ENCODE results near the gene NABP2. TPM values are rescaled to one million over a fixed set of nuclear protein-coding genes. Genes with fewer than 3 reads are reported as not detected.
A peak's percentile ranks its signal among the peaks of the same experiment; 100 is the strongest.

Gene NABP2
- total and polyA plus RNA-seq, 2 experiments from 2014 or later, result 25.5 to 27.8 TPM

GRCh38 chr12:56222531-56222895 is 1.6 kb upstream of the NABP2 start (continued):
- no peak for TF ChIP-seq ZNF114 (CRISPR knock-in tag; IDR thresholded peaks at IDR 0.05)
- TF ChIP-seq, protein P1, sequence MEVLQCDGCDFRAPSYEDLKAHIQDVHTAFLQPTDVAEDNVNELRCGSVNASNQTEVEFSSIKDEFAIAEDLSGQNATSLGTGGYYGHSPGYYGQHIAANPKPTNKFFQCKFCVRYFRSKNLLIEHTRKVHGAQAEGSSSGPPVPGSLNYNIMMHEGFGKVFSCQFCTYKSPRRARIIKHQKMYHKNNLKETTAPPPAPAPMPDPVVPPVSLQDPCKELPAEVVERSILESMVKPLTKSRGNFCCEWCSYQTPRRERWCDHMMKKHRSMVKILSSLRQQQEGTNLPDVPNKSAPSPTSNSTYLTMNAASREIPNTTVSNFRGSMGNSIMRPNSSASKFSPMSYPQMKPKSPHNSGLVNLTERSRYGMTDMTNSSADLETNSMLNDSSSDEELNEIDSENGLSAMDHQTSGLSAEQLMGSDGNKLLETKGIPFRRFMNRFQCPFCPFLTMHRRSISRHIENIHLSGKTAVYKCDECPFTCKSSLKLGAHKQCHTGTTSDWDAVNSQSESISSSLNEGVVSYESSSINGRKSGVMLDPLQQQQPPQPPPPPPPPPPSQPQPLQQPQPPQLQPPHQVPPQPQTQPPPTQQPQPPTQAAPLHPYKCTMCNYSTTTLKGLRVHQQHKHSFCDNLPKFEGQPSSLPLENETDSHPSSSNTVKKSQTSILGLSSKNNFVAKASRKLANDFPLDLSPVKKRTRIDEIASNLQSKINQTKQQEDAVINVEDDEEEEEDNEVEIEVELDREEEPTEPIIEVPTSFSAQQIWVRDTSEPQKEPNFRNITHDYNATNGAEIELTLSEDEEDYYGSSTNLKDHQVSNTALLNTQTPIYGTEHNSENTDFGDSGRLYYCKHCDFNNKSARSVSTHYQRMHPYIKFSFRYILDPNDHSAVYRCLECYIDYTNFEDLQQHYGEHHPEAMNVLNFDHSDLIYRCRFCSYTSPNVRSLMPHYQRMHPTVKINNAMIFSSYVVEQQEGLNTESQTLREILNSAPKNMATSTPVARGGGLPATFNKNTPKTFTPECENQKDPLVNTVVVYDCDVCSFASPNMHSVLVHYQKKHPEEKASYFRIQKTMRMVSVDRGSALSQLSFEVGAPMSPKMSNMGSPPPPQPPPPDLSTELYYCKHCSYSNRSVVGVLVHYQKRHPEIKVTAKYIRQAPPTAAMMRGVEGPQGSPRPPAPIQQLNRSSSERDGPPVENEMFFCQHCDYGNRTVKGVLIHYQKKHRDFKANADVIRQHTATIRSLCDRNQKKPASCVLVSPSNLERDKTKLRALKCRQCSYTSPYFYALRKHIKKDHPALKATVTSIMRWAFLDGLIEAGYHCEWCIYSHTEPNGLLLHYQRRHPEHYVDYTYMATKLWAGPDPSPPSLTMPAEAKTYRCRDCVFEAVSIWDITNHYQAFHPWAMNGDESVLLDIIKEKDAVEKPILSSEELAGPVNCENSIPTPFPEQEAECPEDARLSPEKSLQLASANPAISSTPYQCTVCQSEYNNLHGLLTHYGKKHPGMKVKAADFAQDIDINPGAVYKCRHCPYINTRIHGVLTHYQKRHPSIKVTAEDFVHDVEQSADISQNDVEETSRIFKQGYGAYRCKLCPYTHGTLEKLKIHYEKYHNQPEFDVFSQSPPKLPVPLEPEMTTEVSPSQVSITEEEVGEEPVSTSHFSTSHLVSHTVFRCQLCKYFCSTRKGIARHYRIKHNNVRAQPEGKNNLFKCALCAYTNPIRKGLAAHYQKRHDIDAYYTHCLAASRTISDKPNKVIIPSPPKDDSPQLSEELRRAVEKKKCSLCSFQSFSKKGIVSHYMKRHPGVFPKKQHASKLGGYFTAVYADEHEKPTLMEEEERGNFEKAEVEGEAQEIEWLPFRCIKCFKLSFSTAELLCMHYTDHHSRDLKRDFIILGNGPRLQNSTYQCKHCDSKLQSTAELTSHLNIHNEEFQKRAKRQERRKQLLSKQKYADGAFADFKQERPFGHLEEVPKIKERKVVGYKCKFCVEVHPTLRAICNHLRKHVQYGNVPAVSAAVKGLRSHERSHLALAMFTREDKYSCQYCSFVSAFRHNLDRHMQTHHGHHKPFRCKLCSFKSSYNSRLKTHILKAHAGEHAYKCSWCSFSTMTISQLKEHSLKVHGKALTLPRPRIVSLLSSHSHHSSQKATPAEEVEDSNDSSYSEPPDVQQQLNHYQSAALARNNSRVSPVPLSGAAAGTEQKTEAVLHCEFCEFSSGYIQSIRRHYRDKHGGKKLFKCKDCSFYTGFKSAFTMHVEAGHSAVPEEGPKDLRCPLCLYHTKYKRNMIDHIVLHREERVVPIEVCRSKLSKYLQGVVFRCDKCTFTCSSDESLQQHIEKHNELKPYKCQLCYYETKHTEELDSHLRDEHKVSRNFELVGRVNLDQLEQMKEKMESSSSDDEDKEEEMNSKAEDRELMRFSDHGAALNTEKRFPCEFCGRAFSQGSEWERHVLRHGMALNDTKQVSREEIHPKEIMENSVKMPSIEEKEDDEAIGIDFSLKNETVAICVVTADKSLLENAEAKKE (CRISPR knock-in tag; IDR thresholded peaks at IDR 0.05), result no peak

DNA sequence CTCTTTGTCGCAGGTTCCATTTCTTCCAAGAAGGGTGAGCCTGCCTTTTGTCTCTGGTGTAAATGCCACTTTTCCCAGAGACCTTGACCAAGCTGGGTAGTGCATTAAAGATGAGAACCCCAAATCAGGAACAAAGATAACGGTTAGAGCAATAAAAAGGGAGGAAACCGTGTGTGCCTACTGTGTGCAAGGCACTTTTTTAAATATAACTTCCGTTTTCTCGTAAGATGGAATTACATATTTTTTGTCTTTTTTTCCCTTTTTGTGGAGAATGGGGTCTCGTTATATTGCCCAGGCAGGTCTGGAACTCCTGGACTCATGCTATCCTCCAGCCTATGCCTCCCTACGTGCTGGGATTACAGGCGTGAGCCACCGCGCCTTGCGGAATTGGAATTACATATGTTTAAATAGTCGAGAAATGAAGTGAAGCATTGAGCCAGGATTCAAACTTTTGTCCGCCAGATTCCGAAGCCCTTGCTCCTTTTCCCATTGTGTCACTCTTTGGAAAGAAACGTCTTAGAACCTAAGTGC is 506 bp upstream of the NABP2 start:
- H3K36me3 Mint-ChIP-seq (ENCODE audit: low read depth), result peaks cover 15% of the 10 kb centered on the region
- Histone ChIP-seq H3K4me3 (peak overlapping the region; percentile 74; the same call in 1 of the 2 replicates), H3K27me3 (ENCODE audit: insufficient read depth) (no peaks in the 10 kb centered on the region), H3K4me1 (ENCODE audit: insufficient read depth) (peaks cover 30% of the 10 kb centered on the region), H3K4me2 (peak overlapping the region; percentile 58), H3K9me2 (ENCODE audit: insufficient read depth) (no peaks in the 10 kb centered on the region), H3K79me2 (replicated peaks; ENCODE audit: insufficient read depth) (peaks cover 26% of the 10 kb centered on the region), H2AFZ (peak overlapping the region; percentile 57; the same call in 1 of the 2 replicates), H3K27ac (ENCODE audit: low read depth) (peak overlapping the region; percentile 92), H3F3A (replicated peaks; ENCODE audit: low read depth) (peaks cover 20% of the 10 kb centered on the region; the same call in 1 of the 2 replicates), H4K20me1 (replicated peaks; ENCODE audit: insufficient read depth) (no peaks in the 10 kb centered on the region; the same call in 1 of the 2 replicates), H3K36me3 (ENCODE audit: insufficient read depth) (0 out of 2 replicates have a peak, but pooled peaks cover 2% of the 10 kb centered on the region)
- peak overlapping the region; percentile 96 for H3K27ac Mint-ChIP-seq
- H3K4me3 Mint-ChIP-seq, result peak overlapping the region; percentile 93
- ATAC-seq (no peak), DNase-seq (ENCODE audit: low spot score) (no peak)
- H3K27me3 Mint-ChIP-seq (ENCODE audit: insufficient read depth, low read depth, poor library complexity), result peaks cover 5% of the 10 kb centered on the region
- peaks cover 34% of the 10 kb centered on the region for H3K4me1 Mint-ChIP-seq
- H3K9me3 Mint-ChIP-seq, result peaks cover 3% of the 10 kb centered on the region; the same call in 1 of the 3 replicates
- TF ChIP-seq, protein P1 (CRISPR knock-in tag; IDR thresholded peaks at IDR 0.05), result no peak
- TF ChIP-seq, protein P2, sequence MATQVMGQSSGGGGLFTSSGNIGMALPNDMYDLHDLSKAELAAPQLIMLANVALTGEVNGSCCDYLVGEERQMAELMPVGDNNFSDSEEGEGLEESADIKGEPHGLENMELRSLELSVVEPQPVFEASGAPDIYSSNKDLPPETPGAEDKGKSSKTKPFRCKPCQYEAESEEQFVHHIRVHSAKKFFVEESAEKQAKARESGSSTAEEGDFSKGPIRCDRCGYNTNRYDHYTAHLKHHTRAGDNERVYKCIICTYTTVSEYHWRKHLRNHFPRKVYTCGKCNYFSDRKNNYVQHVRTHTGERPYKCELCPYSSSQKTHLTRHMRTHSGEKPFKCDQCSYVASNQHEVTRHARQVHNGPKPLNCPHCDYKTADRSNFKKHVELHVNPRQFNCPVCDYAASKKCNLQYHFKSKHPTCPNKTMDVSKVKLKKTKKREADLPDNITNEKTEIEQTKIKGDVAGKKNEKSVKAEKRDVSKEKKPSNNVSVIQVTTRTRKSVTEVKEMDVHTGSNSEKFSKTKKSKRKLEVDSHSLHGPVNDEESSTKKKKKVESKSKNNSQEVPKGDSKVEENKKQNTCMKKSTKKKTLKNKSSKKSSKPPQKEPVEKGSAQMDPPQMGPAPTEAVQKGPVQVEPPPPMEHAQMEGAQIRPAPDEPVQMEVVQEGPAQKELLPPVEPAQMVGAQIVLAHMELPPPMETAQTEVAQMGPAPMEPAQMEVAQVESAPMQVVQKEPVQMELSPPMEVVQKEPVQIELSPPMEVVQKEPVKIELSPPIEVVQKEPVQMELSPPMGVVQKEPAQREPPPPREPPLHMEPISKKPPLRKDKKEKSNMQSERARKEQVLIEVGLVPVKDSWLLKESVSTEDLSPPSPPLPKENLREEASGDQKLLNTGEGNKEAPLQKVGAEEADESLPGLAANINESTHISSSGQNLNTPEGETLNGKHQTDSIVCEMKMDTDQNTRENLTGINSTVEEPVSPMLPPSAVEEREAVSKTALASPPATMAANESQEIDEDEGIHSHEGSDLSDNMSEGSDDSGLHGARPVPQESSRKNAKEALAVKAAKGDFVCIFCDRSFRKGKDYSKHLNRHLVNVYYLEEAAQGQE (IDR thresholded peaks at IDR 0.05; ENCODE audit: unreplicated experiment), result no peak
- no peak for TF ChIP-seq STAT1 (IDR thresholded peaks at IDR 0.05; ENCODE audit: unreplicated experiment)
